ENCODE data around the gene THNSL1. TPM values are rescaled to one million over a fixed set of nuclear protein-coding genes. Genes with fewer than 3 reads are reported as not detected.

Gene THNSL1
- total and polyA plus RNA-seq, 2 donors from 2014 or later = 5.4 to 7.9 TPM

GRCh38 chr10:25039531-25039930, 23.1 kb downstream of the THNSL1 start:
- Histone ChIP-seq H3K9ac (ENCODE audit: low read length in 3 of 3) (no peak overlapping the region), H3K9me3 (ENCODE audit: control insufficient read depth in 2 of 3, insufficient read depth in 1 of 3, low read length in 3 of 3) (no peaks in the 10 kb centered on the region), H3K4me3 (ENCODE audit: low read length in 3 of 3) (no peak overlapping the region), H3K27ac (ENCODE audit: low read depth in 2 of 2, low read length in 2 of 2) (no peak overlapping the region), H3K27me3 (ENCODE audit: control insufficient read depth, insufficient read depth, low read length) (no peaks in the 10 kb centered on the region), H3K36me3 (ENCODE audit: control insufficient read depth in 2 of 3, insufficient read depth in 3 of 3, low read length in 3 of 3) (no peaks in the 10 kb centered on the region), H3K4me1 (ENCODE audit: control insufficient read depth in 2 of 3, insufficient read depth in 2 of 3, low read depth in 1 of 3, low read length in 3 of 3) (no peaks in the 10 kb centered on the region)
- DNase-seq = no peak
- FAIRE-seq = no peak
- TF ChIP-seq CTCF (IDR thresholded peaks at IDR 0.05; ENCODE audit: borderline replicate concordance, extremely low read depth, insufficient read depth) = no peak
- intact Hi-C loops (cut with DNase I) = no loop called here

- DNase-seq (no peak), FAIRE-seq (no peak)
- Histone ChIP-seq H3K9me3 (ENCODE audit: control insufficient read depth in 2 of 3, insufficient read depth in 1 of 3, low read length in 3 of 3) (no peaks in the 10 kb centered on the region), H3K4me1 (ENCODE audit: control insufficient read depth in 2 of 3, insufficient read depth in 2 of 3, low read depth in 1 of 3, low read length in 3 of 3) (no peaks in the 10 kb centered on the region), H3K36me3 (ENCODE audit: control insufficient read depth in 2 of 3, insufficient read depth in 3 of 3, low read length in 3 of 3) (no peaks in the 10 kb centered on the region), H3K27ac (ENCODE audit: low read depth in 2 of 2, low read length in 2 of 2) (no peak overlapping the region), H3K9ac (ENCODE audit: low read length in 3 of 3) (no peak overlapping the region), H3K4me3 (ENCODE audit: low read length in 3 of 3) (no peak overlapping the region), H3K27me3 (ENCODE audit: control insufficient read depth, insufficient read depth, low read length) (no peaks in the 10 kb centered on the region)
- TF ChIP-seq CTCF (IDR thresholded peaks at IDR 0.05; ENCODE audit: borderline replicate concordance, extremely low read depth, insufficient read depth) = no peak
- intact Hi-C loops (cut with DNase I) = no loop called here
These were observed 30.2 kb downstream of the THNSL1 start for GRCh38 chr10:25046641-25047040.

- H3K9me3 ChIP-seq (ENCODE audit: control insufficient read depth in 2 of 3, insufficient read depth in 1 of 3, low read length in 3 of 3) = no peaks in the 10 kb centered on the region
- H3K4me3 ChIP-seq (ENCODE audit: low read length in 3 of 3) = no peak overlapping the region
- no peak overlapping the region for H3K27ac ChIP-seq (ENCODE audit: low read depth in 2 of 2, low read length in 2 of 2)
- no peak overlapping the region for H3K9ac ChIP-seq (ENCODE audit: low read length in 3 of 3)
- H3K4me1 ChIP-seq (ENCODE audit: control insufficient read depth in 2 of 3, insufficient read depth in 2 of 3, low read depth in 1 of 3, low read length in 3 of 3) = no peaks in the 10 kb centered on the region
- DNase-seq (no peak), FAIRE-seq (no peak)
- no peak for TF ChIP-seq CTCF (IDR thresholded peaks at IDR 0.05; ENCODE audit: borderline replicate concordance, extremely low read depth, insufficient read depth)
- intact Hi-C loops (cut with DNase I) = no loop called here
- H3K36me3 ChIP-seq (ENCODE audit: control insufficient read depth in 2 of 3, insufficient read depth in 3 of 3, low read length in 3 of 3) = no peaks in the 10 kb centered on the region
- H3K27me3 ChIP-seq (ENCODE audit: control insufficient read depth, insufficient read depth, low read length) = no peaks in the 10 kb centered on the region
These were observed 30.7 kb downstream of the THNSL1 start for GRCh38 chr10:25047088-25047487.

- TF ChIP-seq CTCF (IDR thresholded peaks at IDR 0.05; ENCODE audit: borderline replicate concordance, extremely low read depth, insufficient read depth) = no peak
- FAIRE-seq (no peak), DNase-seq (no peak)
- Histone ChIP-seq H3K27me3 (ENCODE audit: control insufficient read depth, insufficient read depth, low read length) (no peaks in the 10 kb centered on the region), H3K9me3 (ENCODE audit: control insufficient read depth in 2 of 3, insufficient read depth in 1 of 3, low read length in 3 of 3) (no peaks in the 10 kb centered on the region), H3K27ac (ENCODE audit: low read depth in 2 of 2, low read length in 2 of 2) (no peak overlapping the region), H3K9ac (ENCODE audit: low read length in 3 of 3) (no peak overlapping the region), H3K36me3 (ENCODE audit: control insufficient read depth in 2 of 3, insufficient read depth in 3 of 3, low read length in 3 of 3) (no peaks in the 10 kb centered on the region), H3K4me1 (ENCODE audit: control insufficient read depth in 2 of 3, insufficient read depth in 2 of 3, low read depth in 1 of 3, low read length in 3 of 3) (no peaks in the 10 kb centered on the region), H3K4me3 (ENCODE audit: low read length in 3 of 3) (no peak overlapping the region)
- intact Hi-C loops (cut with DNase I) = no loop called here
These were observed 31.3 kb downstream of the THNSL1 start for GRCh38 chr10:25047591-25048301.

Measured in kidney (tissue), 14 donors.